HepG2 (cell line): ENCODE data around the gene RIT2. TPM values are rescaled to one million over a fixed set of nuclear protein-coding genes. Genes with fewer than 3 reads are reported as not detected.

Source experiments
- ATAC-seq: fragments of 200-7000 bp; cut with Tn5 transposase; 3 replicates; pipeline ENCODE4 v1.9.1; 2020; ENCODE audit warnings: mild to moderate bottlenecking, moderate library complexity
- BruUV-seq: library from RNA; stranded (reverse); fragments of 400-500 nt; replicated peaks from 2 replicates; lab custom pipeline; 2021; lab: Mats Ljungman, UMichigan
- CTCF ChIA-PET: fragments of 300-600 bp; formaldehyde crosslinking; extraction: SDS; loops from one replicate; lab custom pipeline; 2021; ENCODE audit warnings: low total read pairs, inconsistent platforms, low intra/inter-chr PET ratio; lab: Yijun Ruan, JAX
- POLR2A ChIA-PET: fragments of 350-600 bp; sonication (Branson Sonifier 250); formaldehyde crosslinking; loops from one replicate; lab custom pipeline; 2020; ENCODE audit warnings: antibody characterized with exemption, inconsistent platforms; lab: Yijun Ruan, JAX
- DNase-seq: peaks from one replicate; pipeline ENCODE4 v3.0.0-alpha.2; 2015; ENCODE audit warnings: low spot score
- FAIRE-seq: peaks from 3 replicates; lab custom pipeline; 2011; peaks lifted over from hg19 to GRCh38; lab: Jason Lieb, UNC
- H2AFZ ChIP-seq: one replicate; pipeline ENCODE4 v1.6.1; 2011; ENCODE audit warnings: low read length, inconsistent platforms
- H3K27ac ChIP-seq: fragments of 300-600 bp; 3 replicates; pipeline ENCODE4 v1.8.0; 2011; ENCODE audit warnings: mixed run types, mild to moderate bottlenecking, mixed read lengths, low read length, inconsistent platforms; ENCODE audit not compliant: insufficient read depth; ENCODE audit errors: extremely low read length
- H3K27me3 ChIP-seq, 2 experiments: fragments of 200-600 bp in 1 of 2; 2 replicates in 1 of 2; 3 replicates in 1 of 2; pipeline versions ENCODE4 v1.6.0 to v1.8.0; 2011; ENCODE audit warnings: low read length in 2 of 2, mild to moderate bottlenecking in 2 of 2, moderate library complexity in 2 of 2, inconsistent platforms in 1 of 2; ENCODE audit not compliant: insufficient read depth in 2 of 2, control insufficient read depth in 1 of 2
- H3K36me3 ChIP-seq, 2 experiments: fragments of 200-600 bp in 1 of 2; replicated peaks in 1 of 2; 2 replicates in 1 of 2; 3 replicates in 1 of 2; pipeline versions ENCODE4 v1.5.1 to v1.8.0; 2011; ENCODE audit warnings: low read length in 2 of 2, inconsistent platforms in 1 of 2; ENCODE audit not compliant: insufficient read depth in 2 of 2, control insufficient read depth in 1 of 2
- H3K4me1 ChIP-seq: 2 replicates; pipeline ENCODE4 v1.5.1; 2012; ENCODE audit warnings: low read length, inconsistent platforms; ENCODE audit not compliant: insufficient read depth
- H3K4me2 ChIP-seq: 2 replicates; pipeline ENCODE4 v1.6.0; 2011; ENCODE audit warnings: low read depth, low read length, inconsistent platforms
- H3K4me3 ChIP-seq, 3 experiments: fragments of 200-600 bp in 1 of 3; sonication (generic), shearing (Covaris generic) in 1 of 3; replicated peaks in 1 of 3; 2 replicates each; pipeline ENCODE4 v1.5.1; 2011 to 2016; ENCODE audit warnings: low read length in 3 of 3, inconsistent platforms in 2 of 3, low read depth in 2 of 3, mild to moderate bottlenecking in 2 of 3, control low read depth in 1 of 3, mixed read lengths in 1 of 3; ENCODE audit not compliant: insufficient read depth in 1 of 3
- H3K79me2 ChIP-seq: one replicate; pipeline ENCODE4 v1.6.1; 2011; ENCODE audit warnings: low read length, inconsistent platforms; ENCODE audit not compliant: insufficient read depth
- H3K9ac ChIP-seq: 2 replicates; pipeline ENCODE4 v1.6.0; 2011; ENCODE audit warnings: mild to moderate bottlenecking, low read depth, low read length, inconsistent platforms; ENCODE audit not compliant: insufficient read depth
- H3K9me3 ChIP-seq: 2 replicates; pipeline ENCODE4 v1.5.1; 2012; ENCODE audit warnings: mild to moderate bottlenecking, low read length
- H4K20me1 ChIP-seq: 2 replicates; pipeline ENCODE4 v1.6.0; 2011; ENCODE audit warnings: inconsistent platforms, mild to moderate bottlenecking, low read length, moderate library complexity; ENCODE audit not compliant: insufficient read depth
- ATRX ChIP-seq: sonication (generic); formaldehyde crosslinking; IDR thresholded peaks from 2 replicates; pipeline ENCODE4 v1.4.0; 2020; ENCODE audit warnings: missing genetic modification reagents, borderline replicate concordance
- BATF2 ChIP-seq: sonication (generic); formaldehyde crosslinking; IDR thresholded peaks from 2 replicates; pipeline ENCODE4 v1.8.0; 2022; ENCODE audit warnings: mild to moderate bottlenecking, missing genetic modification reagents, moderate library complexity
- REST ChIP-seq, 2 experiments: IDR thresholded peaks; 2 replicates each; pipeline ENCODE4 v1.6.1; 2011 to 2012; ENCODE audit warnings: low read length in 2 of 2, borderline replicate concordance in 1 of 2, low read depth in 1 of 2, mild to moderate bottlenecking in 1 of 2, moderate library complexity in 1 of 2
- SYNCRIP ChIP-seq: fragments of 200-400 bp; formaldehyde crosslinking; IDR thresholded peaks from 2 replicates; pipeline ENCODE4 v1.6.1; 2018; ENCODE audit warnings: mild to moderate bottlenecking, low read depth, low read length; ENCODE audit not compliant: insufficient read depth
- XRCC5 ChIP-seq: fragments of 200-400 bp; formaldehyde crosslinking; optimal IDR thresholded peaks from 2 replicates; pipeline ENCODE3; 2017; ENCODE audit warnings: mild to moderate bottlenecking, low read length
- ZGPAT ChIP-seq: IDR thresholded peaks from 2 replicates; pipeline ENCODE4 v1.6.1; 2016; ENCODE audit warnings: mild to moderate bottlenecking
- ZNF280B ChIP-seq: sonication (generic); formaldehyde crosslinking; IDR thresholded peaks from 2 replicates; pipeline ENCODE4 v1.5.0; 2020; ENCODE audit warnings: missing genetic modification reagents, mild to moderate bottlenecking, borderline replicate concordance
- ZNF350 ChIP-seq: sonication (generic); formaldehyde crosslinking; IDR thresholded peaks from 2 replicates; pipeline ENCODE4 v1.4.0; 2020; ENCODE audit warnings: mild to moderate bottlenecking, low read depth, missing genetic modification reagents, borderline replicate concordance
- ZNF501 ChIP-seq: sonication (generic); formaldehyde crosslinking; IDR thresholded peaks from 2 replicates; pipeline ENCODE4 v1.5.1; 2020; ENCODE audit warnings: mild to moderate bottlenecking, moderate library complexity, missing genetic modification reagents
- ZNF549 ChIP-seq: sonication (generic); formaldehyde crosslinking; IDR thresholded peaks from 2 replicates; pipeline ENCODE4 v1.5.0; 2020; ENCODE audit warnings: missing genetic modification reagents
- ZNF574 ChIP-seq: sonication (generic); formaldehyde crosslinking; IDR thresholded peaks from 2 replicates; pipeline ENCODE4 v1.4.0; 2020; ENCODE audit warnings: missing genetic modification reagents
- ZNF639 ChIP-seq: conservative IDR thresholded peaks from 2 replicates; pipeline ENCODE4 v1.6.1; 2018; ENCODE audit warnings: missing genetic modification reagents
- WGBS: methylation state at CpG from one replicate; pipeline ENCODE4 v1.1.6; 2017; ENCODE audit warnings: low lambda C conversion rate; 5-methylcytosine and 5-hydroxymethylcytosine counted together
- in situ Hi-C: cut with HindIII; loops from 2 replicates; pipeline ENCODE4 v1.10.0; 2017; ENCODE audit warnings: low pct_unique_long_range_greater_than_20kb; ENCODE audit not compliant: extremely low pct_ligation_motif_present
- intact Hi-C: fragments of 100-400 bp; cut with micrococcal nuclease; formaldehyde crosslinking; loops from one replicate; pipeline ENCODE4 v1.10.0; 2022; ENCODE audit not compliant: unreplicated experiment
- polyA plus RNA-seq, 8 experiments: library from polyadenylated mRNA; depleted of rRNA in 3 of 8; stranded (reverse) in 7 of 8; unstranded in 1 of 8; fragments of >200 nt; fragmentation: Illumina TruSeq in 4 of 8; extraction: Trizol in 4 of 8; gene quantifications; 2 replicates each; pipeline versions ENCODE4 v1.2.1 to v1.2.3, GENCODE V29; 2011 to 2016; ENCODE audit warnings: low read depth in 4 of 8, missing spikeins in 1 of 8, mixed read lengths in 1 of 8; ENCODE audit not compliant: insufficient read depth in 1 of 8
- total RNA-seq, 5 experiments: library from RNA; depleted of rRNA; stranded (reverse); fragments of >200 nt; fragmentation: Illumina TruSeq; extraction: Trizol; gene quantifications; 2 replicates each; pipeline ENCODE4 v1.2.3, GENCODE V29; 2016; ENCODE audit warnings: low read depth in 1 of 5

The RIT2 gene
- total and polyA plus RNA-seq, 2 of the 13 experiments (the other 11 are each of a cell fraction or from before 2014, with no cell fraction given): not detected

- ATAC-seq (no peak), FAIRE-seq (no peak), DNase-seq (no peak)
- Histone ChIP-seq H3K36me3 (no peaks in the 10 kb centered on the region), H3K4me3 (no peak overlapping the region), H3K4me1 (no peaks in the 10 kb centered on the region), H3K9ac (no peak overlapping the region), H3K27me3 (no peaks in the 10 kb centered on the region), H2AFZ (no peak overlapping the region), H3K27ac (no peak overlapping the region), H3K79me2 (no peaks in the 10 kb centered on the region), H4K20me1 (no peaks in the 10 kb centered on the region), H3K4me2 (no peak overlapping the region), H3K9me3 (no peaks in the 10 kb centered on the region)
- intact Hi-C loops (no loop called here), in situ Hi-C loops (no loop called here)
- ChIA-PET CTCF (no interaction called here), POLR2A (no interaction called here)
- 13% methylated on average over 2 of the region's 2 CpGs for WGBS
- BruUV-seq: no TSS peak
- no peak for TF ChIP-seq ZNF501 (CRISPR knock-in tag)
- TF ChIP-seq REST (IDR thresholded peaks at IDR 0.05; ENCODE audit: borderline replicate concordance in 1 of 2, low read depth in 1 of 2, low read length in 2 of 2): no peak
- no peak for TF ChIP-seq BATF2 (CRISPR knock-in tag)
- no peak for TF ChIP-seq XRCC5
- TF ChIP-seq ZNF639 (CRISPR knock-in tag): no peak
- no peak for TF ChIP-seq SYNCRIP
- TF ChIP-seq ZNF549 (CRISPR knock-in tag): no peak
- no peak for TF ChIP-seq ZGPAT (CRISPR knock-in tag)
- no peak for TF ChIP-seq ATRX (CRISPR knock-in tag)
- no peak for TF ChIP-seq ZNF574 (CRISPR knock-in tag)
- no peak for TF ChIP-seq ZNF280B (CRISPR knock-in tag)
- no peak for TF ChIP-seq ZNF350 (CRISPR knock-in tag)
Observed at GRCh38 chr18:43001821-43002220, 113.7 kb downstream of the RIT2 start.
